ENCODE results near the gene SPATA6L. TPM values are rescaled to one million over a fixed set of nuclear protein-coding genes. Genes with fewer than 3 reads are reported as not detected.
A peak's percentile ranks its signal among the peaks of the same experiment; 100 is the strongest.

Gene SPATA6L
- total and polyA plus RNA-seq, 8 donors: 3.2 to 10.1 (median 8.4) TPM

GRCh38 chr9:4563105-4563504 lies 103.2 kb downstream of the SPATA6L start:
- no peak for TF ChIP-seq CTCF (IDR thresholded peaks at IDR 0.05)
- Histone ChIP-seq H3K36me3 (peaks cover 0 to 10% of the 10 kb centered on the region in 2 donors), H3K4me1 (no peaks in the 10 kb centered on the region), H3K27ac (no peak overlapping the region), H3K9me3 (no peaks in the 10 kb centered on the region), H3K4me3 (no peak overlapping the region), H3K27me3 (no peaks in the 10 kb centered on the region)
- intact Hi-C loops (cut with DNase I): no loop called here
- no peak for DNase-seq
- ATAC-seq: no peak

- no peak overlapping the region for H3K4me3 ChIP-seq
- no peak overlapping the region for H3K27ac ChIP-seq
- H3K9me3 ChIP-seq: no peaks in the 10 kb centered on the region
- intact Hi-C loops (cut with DNase I): no loop called here
- ATAC-seq: no peak
- peaks cover 0 to 5% of the 10 kb centered on the region in 2 donors for H3K4me1 ChIP-seq
- TF ChIP-seq CTCF (IDR thresholded peaks at IDR 0.05): no peak
- DNase-seq: no peak
- H3K27me3 ChIP-seq: no peaks in the 10 kb centered on the region
- peaks cover 0 to 6% of the 10 kb centered on the region in 2 donors for H3K36me3 ChIP-seq
These were observed 106.8 kb downstream of the SPATA6L start for GRCh38 chr9:4559261-4560182.

DNA sequence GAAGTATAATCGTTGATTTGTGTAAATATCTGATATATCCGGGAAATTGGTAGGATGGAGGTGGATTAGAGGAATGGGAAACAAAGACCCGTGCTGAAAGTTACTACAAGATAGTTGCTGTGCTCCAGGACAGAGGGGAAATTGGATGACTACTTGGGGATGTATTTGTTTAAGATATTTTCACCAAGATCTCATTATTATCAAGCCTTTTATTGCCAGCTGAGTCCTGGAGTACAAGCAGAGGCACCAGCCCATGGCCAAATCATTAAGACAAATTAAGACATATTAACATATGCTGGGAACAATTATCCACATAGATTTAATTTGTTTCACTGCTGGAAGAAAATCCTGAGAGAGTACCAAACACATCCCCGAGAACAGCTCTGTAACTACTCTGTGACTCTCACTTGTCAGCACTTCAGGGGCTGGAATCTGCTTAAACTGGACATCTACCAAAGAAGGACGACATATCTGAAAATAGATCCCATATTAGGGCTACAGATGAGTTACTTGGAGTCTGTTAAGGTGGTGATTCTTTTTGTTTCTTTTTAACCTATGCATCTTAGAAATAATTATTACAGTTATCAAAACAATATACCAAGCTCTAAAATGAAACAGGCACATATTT lies 107.8 kb downstream of the SPATA6L start:
- no peak for DNase-seq
- no peak overlapping the region for H3K4me3 ChIP-seq
- no peaks in the 10 kb centered on the region for H3K36me3 ChIP-seq
- intact Hi-C loops (cut with DNase I): no loop called here
- no peaks in the 10 kb centered on the region for H3K9me3 ChIP-seq
- no peak for TF ChIP-seq CTCF (IDR thresholded peaks at IDR 0.05)
- H3K27me3 ChIP-seq: no peaks in the 10 kb centered on the region
- H3K4me1 ChIP-seq: peaks cover 0 to 8% of the 10 kb centered on the region in 2 donors
- ATAC-seq: no peak
- no peak overlapping the region for H3K27ac ChIP-seq

GRCh38 chr9:4555236-4555635 lies 111.0 kb downstream of the SPATA6L start:
- H3K27me3 ChIP-seq: no peaks in the 10 kb centered on the region
- TF ChIP-seq CTCF (IDR thresholded peaks at IDR 0.05): no peak
- H3K27ac ChIP-seq: peak overlapping the region in 1 of 2 donors; percentile 59
- H3K4me3 ChIP-seq: no peak overlapping the region
- peaks cover 0 to 8% of the 10 kb centered on the region in 2 donors for H3K4me1 ChIP-seq
- no peak for DNase-seq
- intact Hi-C loops (cut with DNase I): no loop called here
- H3K36me3 ChIP-seq: no peaks in the 10 kb centered on the region
- H3K9me3 ChIP-seq: no peaks in the 10 kb centered on the region
- ATAC-seq: no peak

- no peaks in the 10 kb centered on the region for H3K36me3 ChIP-seq
- H3K27ac ChIP-seq: peak overlapping the region in 1 of 2 donors; percentile 59
- no peak overlapping the region for H3K4me3 ChIP-seq
- intact Hi-C loops (cut with DNase I): no loop called here
- no peak for TF ChIP-seq CTCF (IDR thresholded peaks at IDR 0.05)
- no peaks in the 10 kb centered on the region for H3K9me3 ChIP-seq
- DNase-seq (no peak), ATAC-seq (peak; percentile 42)
- H3K4me1 ChIP-seq: peaks cover 0 to 14% of the 10 kb centered on the region in 2 donors
- H3K27me3 ChIP-seq: no peaks in the 10 kb centered on the region
These were observed 112.3 kb downstream of the SPATA6L start for GRCh38 chr9:4553951-4554381.
